ENCODE results near the gene C4orf50.

GRCh38 chr4:5959211-5959982, 58.8 kb downstream of the C4orf50 start:
- TF ChIP-seq POLR2A (IDR thresholded peaks at IDR 0.05; ENCODE audit: low read length) (no peak), GATA1 (IDR thresholded peaks at IDR 0.05; ENCODE audit: low read depth, low read length) (no peak)

Measured in erythroblast (primary cell).